Mesodermal cell (in vitro differentiated cells): Measurements from ENCODE around the gene APLF.
"Not testable (repeated sequence)": the region's sequence is repeated elsewhere in the genome, so short reads cannot be mapped to it uniquely, and the experiment has no call there.

ENCODE experiments used
- H3K27ac ChIP-seq: 2 replicates; pipeline ENCODE4 v1.7.0; 2013; ENCODE audit warnings: mild to moderate bottlenecking, low read depth, low read length, moderate library complexity; ENCODE audit not compliant: severe bottlenecking
- H3K36me3 ChIP-seq: 2 replicates; pipeline ENCODE4 v1.7.1; 2013; ENCODE audit warnings: mild to moderate bottlenecking, low read length, moderate library complexity; ENCODE audit not compliant: control insufficient read depth, insufficient read depth
- H3K4me1 ChIP-seq: one replicate; pipeline ENCODE4 v1.7.1; 2013; ENCODE audit warnings: mild to moderate bottlenecking, low read length; ENCODE audit not compliant: insufficient read depth, control insufficient read depth, poor library complexity, severe bottlenecking
- H3K4me3 ChIP-seq: 2 replicates; pipeline ENCODE4 v1.7.0; 2013; ENCODE audit warnings: low read length, control low read depth, mild to moderate bottlenecking; ENCODE audit not compliant: insufficient read depth, poor library complexity, severe bottlenecking; ENCODE audit errors: extremely low read depth
- H3K9me3 ChIP-seq: 2 replicates; pipeline ENCODE4 v1.7.1; 2013; ENCODE audit warnings: mild to moderate bottlenecking, low read length, moderate library complexity; ENCODE audit not compliant: control insufficient read depth
- WGBS, 2 experiments: methylation state at CpG; one replicate each; pipeline ENCODE4 v1.1.5; 2013; ENCODE audit warnings: missing lambda C conversion rate in 2 of 2; ENCODE audit not compliant: insufficient coverage in 2 of 2; 5-methylcytosine and 5-hydroxymethylcytosine counted together

APLF gene

GRCh38 chr2:68446425-68446824 lies 21.0 kb upstream of the APLF start:
- H3K4me1 ChIP-seq, H3K36me3 ChIP-seq, H3K27ac ChIP-seq, H3K9me3 ChIP-seq, H3K4me3 ChIP-seq: not testable (repeated sequence)
- no CpG with 5 or more reads among the region's 3 CpGs for WGBS, 2 experiments

DNA sequence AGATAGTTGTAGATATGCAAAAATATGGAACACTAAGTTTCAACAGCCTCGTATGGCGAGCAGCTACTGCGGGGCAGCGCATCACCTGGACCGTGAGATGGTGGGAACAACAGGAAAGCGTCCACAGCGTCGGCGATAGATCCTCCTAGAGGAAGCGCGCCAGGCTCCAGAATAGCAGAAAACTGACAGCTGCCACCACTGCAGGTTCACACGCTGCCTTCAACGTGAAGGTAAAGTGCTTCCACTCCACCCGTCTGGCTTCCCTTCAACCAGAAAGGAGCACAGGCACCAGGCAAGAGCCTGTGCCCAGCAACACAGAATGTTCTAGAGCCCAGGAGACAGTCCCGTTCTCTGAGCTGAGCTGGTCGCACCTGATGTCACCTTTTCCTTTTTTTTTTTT lies 20.3 kb upstream of the APLF start:
- no peaks in the 10 kb centered on the region for H3K36me3 ChIP-seq
- WGBS, 2 experiments, result 92 to 94% methylated on average over 14 of the region's 16 CpGs
- no peaks in the 10 kb centered on the region for H3K9me3 ChIP-seq
- no peaks in the 10 kb centered on the region for H3K4me1 ChIP-seq
- H3K4me3 ChIP-seq, result no peak overlapping the region
- H3K27ac ChIP-seq, result no peak overlapping the region

- Histone ChIP-seq H3K27ac (no peak overlapping the region), H3K4me3 (no peak overlapping the region), H3K9me3 (no peaks in the 10 kb centered on the region), H3K4me1 (no peaks in the 10 kb centered on the region), H3K36me3 (no peaks in the 10 kb centered on the region)
- 87 to 91% methylated on average over 15 to 16 of the region's 24 CpGs for WGBS, 2 experiments
Measured at GRCh38 chr2:68448671-68449653, 18.4 kb upstream of the APLF start.

GRCh38 chr2:68452158-68452900 lies 15.1 kb upstream of the APLF start:
- H3K4me3 ChIP-seq, result no peak overlapping the region
- no peak overlapping the region for H3K27ac ChIP-seq
- no peaks in the 10 kb centered on the region for H3K4me1 ChIP-seq
- no peaks in the 10 kb centered on the region for H3K36me3 ChIP-seq
- no peaks in the 10 kb centered on the region for H3K9me3 ChIP-seq
- WGBS, 2 experiments, result 100% methylated on average over 1 to 2 of the region's 5 CpGs

DNA sequence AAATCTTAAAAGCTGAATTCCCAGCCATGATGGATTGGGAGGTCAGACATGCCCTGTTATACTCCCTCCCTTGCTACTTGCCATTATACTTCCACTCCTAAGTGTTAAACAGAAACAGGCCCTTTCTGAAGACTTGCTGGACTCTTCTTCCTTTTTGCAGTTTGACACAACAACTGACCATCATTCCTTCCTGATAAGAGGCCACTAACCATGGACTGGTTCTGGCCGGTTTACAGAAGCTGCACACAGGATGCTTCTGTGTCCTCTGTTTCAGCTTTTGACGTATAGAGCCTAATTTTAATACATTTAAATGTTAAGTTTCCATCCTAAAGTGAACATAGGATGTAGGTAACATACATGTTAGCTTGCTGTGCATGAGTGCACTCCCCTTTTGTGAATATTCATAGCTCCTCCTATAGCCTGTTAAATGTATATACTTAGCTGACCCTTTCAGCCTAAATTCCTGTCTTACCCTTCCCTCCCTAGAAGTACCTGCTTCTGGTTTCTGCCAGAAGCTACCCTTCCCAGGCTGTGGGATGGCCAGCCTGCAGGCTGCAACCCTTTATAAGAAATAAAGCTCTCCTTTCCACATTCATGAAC lies 13.5 kb upstream of the APLF start:
- Histone ChIP-seq H3K9me3 (no peaks in the 10 kb centered on the region), H3K27ac (no peak overlapping the region), H3K4me1 (no peaks in the 10 kb centered on the region), H3K4me3 (no peak overlapping the region), H3K36me3 (no peaks in the 10 kb centered on the region)
- no CpG with 5 or more reads among the region's 2 CpGs for WGBS, 2 experiments

- no peaks in the 10 kb centered on the region for H3K4me1 ChIP-seq
- no peaks in the 10 kb centered on the region for H3K9me3 ChIP-seq
- no CpG with 5 or more reads among the region's 3 CpGs for WGBS, 2 experiments
- H3K4me3 ChIP-seq, result no peak overlapping the region
- no peak overlapping the region for H3K27ac ChIP-seq
- no peaks in the 10 kb centered on the region for H3K36me3 ChIP-seq
Measured at GRCh38 chr2:68454719-68455118, 12.7 kb upstream of the APLF start.

- Histone ChIP-seq H3K4me3 (no peak overlapping the region), H3K27ac (no peak overlapping the region), H3K36me3 (no peaks in the 10 kb centered on the region), H3K9me3 (no peaks in the 10 kb centered on the region), H3K4me1 (no peaks in the 10 kb centered on the region)
- WGBS, 2 experiments, result 92 to 100% methylated on average over 2 to 3 of the region's 4 CpGs
Measured at GRCh38 chr2:68456198-68456597, 11.2 kb upstream of the APLF start.

DNA sequence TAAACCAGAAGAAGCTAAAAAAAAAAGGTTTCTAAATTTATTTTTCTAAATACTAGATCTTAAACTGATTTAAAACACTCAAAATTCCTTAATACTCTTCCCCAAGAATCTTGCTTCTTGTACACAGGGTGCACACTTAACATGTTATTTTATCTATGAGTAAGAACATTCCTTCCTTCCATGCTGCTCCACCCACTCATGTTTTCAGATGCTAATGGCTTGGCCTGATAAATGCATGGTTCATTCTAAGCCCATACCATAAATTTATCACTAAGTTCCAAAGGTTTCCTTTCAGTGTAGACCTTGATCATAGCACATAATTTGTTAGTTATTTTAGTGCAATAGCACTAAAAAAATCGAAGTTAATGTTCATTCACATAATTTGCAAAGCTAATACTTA lies 8.4 kb upstream of the APLF start:
- Histone ChIP-seq H3K4me1 (no peaks in the 10 kb centered on the region), H3K4me3 (no peak overlapping the region), H3K36me3 (no peaks in the 10 kb centered on the region), H3K27ac (no peak overlapping the region), H3K9me3 (no peaks in the 10 kb centered on the region)
- WGBS, 2 experiments, result no CpG with 5 or more reads among the region's 1 CpG

GRCh38 chr2:68463287-68463877 lies 4.0 kb upstream of the APLF start:
- Histone ChIP-seq H3K4me3 (no peak overlapping the region), H3K9me3 (no peaks in the 10 kb centered on the region), H3K4me1 (peaks cover 9% of the 10 kb centered on the region), H3K27ac (no peak overlapping the region), H3K36me3 (peaks cover 4% of the 10 kb centered on the region)
- no CpG with 5 or more reads among the region's 1 CpG for WGBS, 2 experiments

DNA sequence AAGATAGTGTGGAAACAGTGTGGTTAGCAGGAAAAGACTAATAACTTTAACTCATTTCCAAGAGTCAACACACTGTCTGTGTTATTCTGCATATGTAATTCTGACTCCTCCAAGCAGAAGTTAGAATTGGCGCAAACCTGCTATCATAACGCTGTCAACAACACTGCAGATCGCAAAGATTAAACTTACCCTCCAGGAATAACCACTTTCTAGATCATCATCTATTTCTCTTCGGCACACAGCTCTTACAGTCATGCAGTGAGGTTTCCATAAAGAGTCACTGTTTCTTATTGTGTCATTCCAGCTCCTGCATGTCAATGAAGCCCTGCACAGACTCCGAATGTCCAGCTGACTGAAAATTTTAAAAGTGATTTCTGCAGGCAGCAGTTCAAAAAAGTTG lies 2.7 kb upstream of the APLF start:
- 95 to 98% methylated on average over 5 of the region's 5 CpGs for WGBS, 2 experiments

More for the DNA sequence above, 2.7 kb upstream of the APLF start:
- Histone ChIP-seq H3K27ac (no peak overlapping the region), H3K9me3 (no peaks in the 10 kb centered on the region), H3K4me1 (peaks cover 14% of the 10 kb centered on the region), H3K36me3 (peaks cover 4% of the 10 kb centered on the region), H3K4me3 (no peak overlapping the region)
